Mononuclear cell (primary cell): ENCODE measurements around the gene SRPK3. TPM values are rescaled to one million over a fixed set of nuclear protein-coding genes. Genes with fewer than 3 reads are reported as not detected.
"Not testable (repeated sequence)": the region's sequence is repeated elsewhere in the genome, so short reads cannot be mapped to it uniquely, and the experiment has no call there.

Experiments
- H3K27me3 ChIP-seq: 2 replicates; pipeline ENCODE4 v1.6.0; 2011; ENCODE audit warnings: low read length, control low read depth; ENCODE audit not compliant: insufficient read depth
- H3K4me1 ChIP-seq: 2 replicates; pipeline ENCODE4 v1.5.1; 2011; ENCODE audit warnings: mild to moderate bottlenecking, low read length, control low read depth; ENCODE audit not compliant: insufficient read depth
- H3K4me3 ChIP-seq: 2 replicates; pipeline ENCODE4 v1.5.1; 2011; ENCODE audit warnings: mild to moderate bottlenecking, low read length, moderate library complexity
- H3K9me3 ChIP-seq: 2 replicates; pipeline ENCODE4 v1.5.1; 2011; ENCODE audit warnings: low read depth, mild to moderate bottlenecking, control low read depth, low read length
- total RNA-seq: library from RNA; depleted of rRNA; stranded (reverse); fragments of >200 nt; gene quantifications from one replicate; pipeline ENCODE4 v1.2.3, GENCODE V29; 2012

SRPK3 gene
- total RNA-seq, 1 donor = under 0.01 TPM

DNA sequence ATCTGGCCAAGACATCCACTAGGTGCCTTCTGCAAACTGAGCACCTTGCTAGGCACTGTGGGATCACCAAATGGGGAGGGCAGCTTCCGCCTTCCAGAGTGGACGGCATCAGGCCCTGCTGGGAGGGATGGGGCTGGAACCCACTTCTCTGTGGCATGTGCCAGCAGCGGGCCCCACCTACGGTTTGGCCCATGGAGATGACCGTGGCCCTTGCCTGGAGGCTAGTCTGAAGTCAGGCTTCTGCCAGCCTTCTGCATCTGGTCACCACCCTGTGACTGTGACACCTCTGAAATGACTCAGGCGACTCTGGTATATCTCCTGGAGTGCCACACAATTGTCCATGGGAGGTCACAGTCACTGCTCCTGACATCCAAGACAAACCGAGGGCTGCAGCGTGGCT, 20.8 kb downstream of the SRPK3 start:
- no peak overlapping the region for H3K4me3 ChIP-seq
- H3K4me1 ChIP-seq = no peaks in the 10 kb centered on the region
- no peaks in the 10 kb centered on the region for H3K27me3 ChIP-seq
- no peaks in the 10 kb centered on the region for H3K9me3 ChIP-seq

DNA sequence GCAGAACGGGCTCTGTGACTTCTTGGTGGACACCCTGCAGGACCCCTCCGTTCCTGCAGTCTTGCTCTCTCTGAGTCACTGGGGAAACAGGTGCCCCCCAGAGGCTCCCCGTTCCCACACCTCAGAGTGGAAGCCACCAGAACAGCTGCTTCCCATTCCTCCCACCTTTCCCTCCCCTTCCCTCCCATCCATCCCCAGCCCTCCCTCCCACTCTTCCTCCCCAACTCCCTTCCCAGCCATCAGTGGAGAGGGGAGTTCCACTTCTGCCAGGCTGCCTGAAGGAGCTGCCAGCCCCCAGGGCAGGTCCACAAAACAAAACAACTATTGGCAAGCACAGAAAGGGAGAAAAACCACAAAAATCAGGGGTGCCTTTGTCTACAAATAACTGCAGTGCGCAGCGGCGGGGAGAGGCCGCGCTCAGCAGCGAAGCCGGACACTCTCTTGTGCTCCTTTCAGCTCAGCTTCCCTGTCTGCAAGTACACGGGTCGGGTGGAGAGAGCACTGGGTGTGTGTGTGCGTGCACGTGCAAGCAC, 21.7 kb downstream of the SRPK3 start:
- Histone ChIP-seq H3K9me3 (no peaks in the 10 kb centered on the region), H3K27me3 (no peaks in the 10 kb centered on the region), H3K4me1 (no peaks in the 10 kb centered on the region), H3K4me3 (no peak overlapping the region)

DNA sequence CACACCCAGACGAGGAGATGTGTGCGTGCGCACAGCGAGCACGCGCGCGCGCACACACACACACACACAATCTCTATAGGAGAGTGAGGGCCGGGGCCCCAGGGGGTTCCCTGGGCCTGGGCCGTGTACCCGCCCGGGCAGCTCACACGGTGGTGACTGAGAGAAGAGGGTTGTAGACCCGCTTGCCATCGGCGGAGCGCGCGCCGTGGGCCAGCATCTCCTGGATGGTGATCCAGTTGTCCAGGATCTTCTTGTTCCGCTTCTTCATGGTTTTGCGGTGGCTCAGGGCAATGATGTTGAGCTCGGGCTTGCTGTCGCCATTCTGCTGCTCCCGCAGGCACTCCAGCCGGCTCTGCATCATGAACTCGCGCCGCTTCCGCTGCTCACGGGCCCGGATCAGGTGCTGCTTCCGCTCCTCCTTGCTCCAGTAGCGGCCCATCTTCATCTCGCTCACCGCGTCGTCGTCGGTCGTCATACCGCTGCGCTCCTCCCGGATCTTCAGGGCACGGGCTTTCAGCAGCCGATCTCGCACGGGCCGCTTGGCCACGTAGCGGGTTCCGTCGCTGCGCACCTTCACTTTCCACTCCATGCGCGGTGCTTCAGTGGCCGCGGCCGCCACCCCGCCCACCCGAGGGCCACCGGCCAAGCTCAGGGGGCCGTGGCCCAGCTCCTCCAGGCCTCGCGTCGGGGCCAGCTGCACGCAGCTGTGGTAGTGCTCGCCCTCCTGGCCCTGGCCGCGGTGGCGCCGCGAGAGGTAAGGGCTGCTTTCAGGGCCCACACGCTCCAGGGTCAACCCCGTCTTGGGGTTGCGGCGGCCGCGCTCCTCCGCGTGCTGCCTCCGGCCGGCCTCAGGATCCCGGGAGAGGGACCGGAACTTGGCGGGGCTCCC, 22.6 kb downstream of the SRPK3 start:
- no peaks in the 10 kb centered on the region for H3K4me1 ChIP-seq
- no peaks in the 10 kb centered on the region for H3K27me3 ChIP-seq
- H3K9me3 ChIP-seq = no peaks in the 10 kb centered on the region
- H3K4me3 ChIP-seq = no peak overlapping the region

DNA sequence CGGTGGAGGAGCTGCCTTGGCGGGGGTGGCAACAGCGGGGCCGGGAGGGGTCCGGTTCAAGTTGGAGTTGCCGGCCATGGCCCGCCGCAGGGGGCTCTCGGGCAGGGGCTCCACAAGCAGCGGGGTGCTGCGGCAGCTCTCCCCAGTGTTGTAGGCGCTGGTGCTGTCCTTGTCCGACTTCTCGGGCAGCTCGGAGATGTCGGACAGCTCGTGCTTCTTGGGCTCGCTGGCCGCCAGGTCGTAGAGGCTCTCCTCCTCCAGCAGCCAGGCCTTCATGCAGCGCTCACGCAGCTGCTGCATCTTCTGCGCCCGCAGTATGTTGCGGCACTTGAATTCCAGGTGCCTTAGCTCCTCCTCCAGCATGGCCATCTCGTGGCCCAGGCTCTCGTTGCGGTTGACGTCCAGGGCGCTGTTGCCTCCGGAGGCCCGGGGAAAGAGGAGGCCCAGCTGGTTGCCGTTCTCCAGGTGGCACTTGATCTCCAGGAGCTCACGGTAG, 23.3 kb downstream of the SRPK3 start:
- H3K4me1 ChIP-seq = no peaks in the 10 kb centered on the region
- H3K4me3 ChIP-seq = no peak overlapping the region
- H3K9me3 ChIP-seq = no peaks in the 10 kb centered on the region
- no peaks in the 10 kb centered on the region for H3K27me3 ChIP-seq

DNA sequence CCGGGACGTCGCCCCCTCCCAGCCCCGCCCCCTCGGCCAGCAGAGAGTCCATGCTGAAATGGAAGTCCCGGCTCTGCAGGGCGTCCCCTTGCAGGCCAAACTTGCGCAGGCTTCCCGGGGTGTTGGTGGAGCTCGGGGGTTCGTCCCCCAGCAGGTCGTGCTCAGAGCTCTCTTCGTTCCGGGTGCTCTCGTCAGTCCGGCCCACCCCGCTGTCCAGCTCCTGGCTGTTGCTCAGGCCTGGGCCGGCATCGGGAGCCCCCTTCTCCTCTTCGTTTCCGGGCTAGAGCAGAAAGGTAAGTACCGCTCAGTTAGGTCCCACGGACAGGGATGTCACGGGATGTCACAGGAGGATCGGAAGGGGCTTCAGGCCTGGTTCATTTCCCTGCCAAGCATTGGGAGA, 23.8 kb downstream of the SRPK3 start:
- H3K4me3 ChIP-seq = no peak overlapping the region
- no peaks in the 10 kb centered on the region for H3K9me3 ChIP-seq
- no peaks in the 10 kb centered on the region for H3K4me1 ChIP-seq
- H3K27me3 ChIP-seq = no peaks in the 10 kb centered on the region

DNA sequence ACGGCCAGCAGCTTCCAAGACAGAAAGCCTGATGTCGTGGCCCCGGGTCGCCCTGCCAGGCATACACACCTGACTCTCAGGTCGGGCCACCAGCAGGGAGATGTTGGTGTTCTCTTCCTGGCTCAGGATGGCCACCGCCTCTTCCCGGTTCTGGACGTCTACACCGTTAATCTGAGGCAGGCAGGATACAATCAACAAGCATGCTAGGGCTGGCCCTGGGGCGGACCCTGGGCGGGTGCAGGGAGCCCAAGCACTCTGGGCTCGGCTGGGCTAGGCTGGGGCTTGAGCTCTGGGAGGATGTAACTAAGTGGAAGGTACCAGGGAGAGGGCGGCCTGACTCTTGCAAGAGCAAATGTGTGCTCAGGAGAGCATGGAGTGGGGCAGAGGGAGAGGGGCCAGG, 24.6 kb downstream of the SRPK3 start:
- Histone ChIP-seq H3K4me3 (no peak overlapping the region), H3K27me3 (no peaks in the 10 kb centered on the region), H3K9me3 (no peaks in the 10 kb centered on the region), H3K4me1 (no peaks in the 10 kb centered on the region)

DNA sequence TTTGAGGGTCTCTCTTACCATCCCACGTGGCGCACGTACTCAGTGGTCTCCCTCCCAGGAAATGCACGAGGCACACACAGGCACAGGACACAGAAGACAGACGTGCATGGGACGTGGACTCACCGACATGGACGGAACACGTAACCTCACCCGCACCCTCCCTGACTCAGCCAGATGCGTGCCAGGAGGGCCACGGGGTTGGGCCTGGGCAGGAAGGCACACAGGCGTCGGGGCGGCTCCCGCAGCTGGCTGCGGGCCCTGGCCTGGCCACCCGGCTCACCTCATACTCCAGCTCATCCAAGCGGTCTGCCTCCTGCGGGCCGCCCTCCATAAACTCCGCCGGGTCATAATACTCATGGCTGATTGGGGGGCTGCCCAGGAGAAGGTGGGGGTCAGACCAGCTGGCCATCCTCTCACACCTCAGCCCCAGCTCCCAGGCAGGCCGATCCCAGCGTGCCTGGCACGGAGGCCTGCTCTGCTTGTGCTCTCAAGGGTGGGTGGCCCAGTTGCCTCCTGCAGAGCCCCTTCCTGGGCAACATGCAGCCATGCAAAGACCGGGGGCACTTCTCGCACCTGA, 26.2 kb downstream of the SRPK3 start:
- Histone ChIP-seq H3K27me3 (no peaks in the 10 kb centered on the region), H3K4me1 (no peaks in the 10 kb centered on the region), H3K9me3 (no peaks in the 10 kb centered on the region), H3K4me3 (no peak overlapping the region)

DNA sequence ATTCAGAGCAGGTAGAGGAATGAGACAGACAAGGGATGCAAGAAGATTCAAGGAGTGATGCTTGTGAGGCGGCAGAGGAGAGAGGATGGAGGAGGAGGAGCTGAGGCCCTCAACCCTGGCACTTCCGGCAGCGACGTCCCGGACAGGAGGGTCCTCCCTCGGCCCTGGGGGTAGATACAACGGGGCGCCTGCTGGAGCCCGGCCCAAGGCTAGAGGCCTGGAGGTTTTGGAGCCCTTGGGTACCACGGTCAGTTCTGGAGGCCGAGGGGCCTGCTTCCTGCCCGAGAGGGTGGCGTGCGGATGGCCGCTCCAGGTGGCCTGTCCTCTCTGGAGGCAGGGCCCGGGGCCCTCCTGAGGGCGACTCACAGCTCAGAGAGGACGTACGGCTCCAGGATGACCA, 27.1 kb downstream of the SRPK3 start:
- Histone ChIP-seq H3K9me3 (no peaks in the 10 kb centered on the region), H3K4me3 (no peak overlapping the region), H3K4me1 (no peaks in the 10 kb centered on the region), H3K27me3 (no peaks in the 10 kb centered on the region)

DNA sequence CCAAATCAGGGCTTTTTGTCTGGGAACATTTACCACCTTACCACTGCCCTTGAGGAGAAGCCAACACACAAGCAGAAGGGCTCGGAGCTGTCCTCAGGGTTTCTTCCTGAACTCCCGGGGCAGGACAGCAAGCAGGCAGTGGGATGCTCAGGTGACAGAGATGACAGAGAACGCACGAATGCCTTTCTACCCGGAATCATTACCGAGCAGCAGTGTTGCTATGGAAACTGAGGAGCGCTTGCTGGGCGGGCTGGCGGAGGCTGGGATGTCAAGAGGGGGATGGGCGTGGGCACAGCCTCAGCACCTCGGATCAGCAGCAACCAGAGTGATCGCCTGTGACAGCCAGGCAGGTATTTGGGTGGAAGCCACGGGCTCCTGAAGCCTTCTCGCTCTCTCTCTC, 31.4 kb downstream of the SRPK3 start:
- Histone ChIP-seq H3K4me3 (no peak overlapping the region), H3K9me3 (no peaks in the 10 kb centered on the region), H3K4me1 (peaks cover 9% of the 10 kb centered on the region), H3K27me3 (no peaks in the 10 kb centered on the region)

DNA sequence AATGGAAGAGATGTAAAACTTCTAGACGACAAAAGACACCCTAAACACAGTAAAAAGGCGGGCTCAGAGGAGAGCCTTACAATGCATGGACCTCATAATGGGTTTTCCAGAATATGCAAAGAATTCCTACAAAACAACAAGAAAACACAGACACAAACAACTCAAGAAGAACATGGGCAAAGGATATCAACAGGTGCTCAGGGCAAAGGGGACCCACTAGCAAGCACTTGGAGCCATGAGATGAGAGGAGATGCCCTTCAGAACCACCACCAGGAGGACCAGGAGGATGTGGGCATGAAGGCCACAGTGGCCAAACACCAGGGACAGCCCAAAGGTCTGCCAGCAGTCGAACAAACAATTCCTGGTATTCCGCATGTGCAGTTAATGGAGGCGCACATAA, 32.3 kb downstream of the SRPK3 start:
- H3K4me3 ChIP-seq = no peak overlapping the region
- H3K9me3 ChIP-seq = no peaks in the 10 kb centered on the region
- peaks cover 11% of the 10 kb centered on the region for H3K4me1 ChIP-seq
- no peaks in the 10 kb centered on the region for H3K27me3 ChIP-seq

DNA sequence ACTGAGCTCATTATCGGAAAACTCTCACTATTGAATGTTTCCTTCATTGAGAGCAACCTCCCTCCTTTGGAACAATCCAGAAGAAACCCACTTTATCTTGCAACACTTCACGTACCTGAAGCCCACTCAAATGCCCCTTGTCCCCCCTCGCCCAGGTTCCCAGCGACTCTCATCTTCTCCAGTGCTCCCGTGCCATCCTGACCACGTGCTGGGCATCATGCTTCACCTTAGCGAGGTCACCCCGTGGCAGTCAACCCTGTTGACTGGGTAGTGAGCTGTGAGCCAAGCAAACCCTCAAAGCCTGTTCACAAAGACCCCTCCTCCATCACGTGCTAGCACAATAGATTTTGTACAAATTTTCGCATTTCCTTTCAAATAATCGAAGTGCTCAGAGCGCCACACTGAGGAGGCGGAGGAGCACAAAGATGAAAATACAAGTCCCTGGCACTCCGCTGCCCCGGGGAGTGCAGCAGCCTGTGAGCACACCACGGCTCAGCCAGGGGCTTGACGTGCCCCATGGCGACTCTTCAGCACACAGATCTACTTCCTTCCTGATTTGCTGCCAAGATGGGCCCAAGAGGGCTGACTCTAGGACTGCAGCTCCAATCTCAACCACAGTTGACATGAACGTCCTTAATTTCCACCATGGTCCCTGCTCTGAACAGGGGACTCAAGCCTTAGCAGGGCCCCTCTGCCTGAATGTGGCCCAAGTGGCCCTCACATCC, 33.9 kb downstream of the SRPK3 start:
- Histone ChIP-seq H3K9me3 (no peaks in the 10 kb centered on the region), H3K27me3 (peaks cover under 1% of the 10 kb centered on the region), H3K4me1 (peaks cover 18% of the 10 kb centered on the region), H3K4me3 (no peak overlapping the region)

DNA sequence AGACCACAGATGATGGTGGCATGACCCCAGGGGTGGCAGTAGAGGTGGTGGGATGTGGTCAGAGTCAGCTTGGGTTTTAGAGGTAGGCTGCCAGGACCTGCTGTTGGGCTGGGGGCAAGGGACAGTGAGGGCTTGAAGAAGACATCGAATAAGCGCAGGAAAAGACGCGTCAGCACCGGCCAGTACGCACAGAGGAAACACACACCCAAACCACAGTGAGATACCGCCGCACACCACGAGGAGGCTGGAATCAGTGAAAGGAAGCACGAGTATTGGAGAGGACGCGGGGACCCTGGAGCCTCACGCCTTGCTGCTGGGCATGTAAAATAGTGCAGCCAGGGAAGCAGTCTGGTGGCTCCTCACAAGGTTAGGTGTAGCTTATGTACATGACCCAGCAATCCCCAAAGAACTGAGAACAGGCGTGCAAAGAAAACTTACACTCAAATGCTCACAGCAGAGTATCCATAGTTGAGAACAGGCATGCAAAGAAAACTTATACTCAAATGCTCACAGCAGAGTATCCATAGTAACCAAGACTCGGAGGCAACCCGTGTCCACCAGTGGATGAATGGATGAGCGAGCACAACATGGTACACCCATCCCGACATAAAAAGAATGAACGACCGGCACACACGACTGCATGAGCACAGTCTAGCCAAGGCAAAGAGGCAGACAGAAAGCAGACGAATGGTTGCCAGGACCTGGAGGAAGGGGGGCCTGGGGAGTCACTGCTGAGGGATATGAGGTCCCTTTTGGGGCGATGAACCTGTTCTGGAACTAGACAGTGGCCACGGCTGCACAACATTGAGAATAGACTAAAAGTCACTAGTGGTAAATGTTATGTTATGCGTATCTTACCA, 36.2 kb downstream of the SRPK3 start:
- Histone ChIP-seq H3K4me3 (no peak overlapping the region), H3K9me3 (no peaks in the 10 kb centered on the region), H3K4me1 (peaks cover 26% of the 10 kb centered on the region), H3K27me3 (peaks cover 2% of the 10 kb centered on the region)

DNA sequence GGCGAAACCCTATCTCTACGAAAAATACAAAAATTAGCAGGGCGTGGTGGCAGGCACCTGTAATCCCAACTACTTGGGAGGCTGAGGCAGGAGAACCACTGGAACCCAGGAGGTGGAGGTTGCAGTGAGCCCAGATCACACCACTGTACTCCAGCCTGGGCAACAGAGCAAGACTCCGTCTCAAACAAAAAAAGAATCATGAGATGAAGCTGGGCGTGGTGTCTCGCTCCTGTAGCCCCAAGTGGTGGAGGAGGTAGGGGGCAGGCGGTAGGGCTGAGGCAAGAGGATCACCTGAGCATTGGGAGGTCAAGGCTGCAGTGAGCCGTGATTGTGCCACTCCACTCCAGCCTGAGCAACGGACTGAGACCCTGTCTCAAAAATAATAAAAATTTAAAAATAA, 37.2 kb downstream of the SRPK3 start:
- peaks cover 31% of the 10 kb centered on the region for H3K4me1 ChIP-seq

DNA sequence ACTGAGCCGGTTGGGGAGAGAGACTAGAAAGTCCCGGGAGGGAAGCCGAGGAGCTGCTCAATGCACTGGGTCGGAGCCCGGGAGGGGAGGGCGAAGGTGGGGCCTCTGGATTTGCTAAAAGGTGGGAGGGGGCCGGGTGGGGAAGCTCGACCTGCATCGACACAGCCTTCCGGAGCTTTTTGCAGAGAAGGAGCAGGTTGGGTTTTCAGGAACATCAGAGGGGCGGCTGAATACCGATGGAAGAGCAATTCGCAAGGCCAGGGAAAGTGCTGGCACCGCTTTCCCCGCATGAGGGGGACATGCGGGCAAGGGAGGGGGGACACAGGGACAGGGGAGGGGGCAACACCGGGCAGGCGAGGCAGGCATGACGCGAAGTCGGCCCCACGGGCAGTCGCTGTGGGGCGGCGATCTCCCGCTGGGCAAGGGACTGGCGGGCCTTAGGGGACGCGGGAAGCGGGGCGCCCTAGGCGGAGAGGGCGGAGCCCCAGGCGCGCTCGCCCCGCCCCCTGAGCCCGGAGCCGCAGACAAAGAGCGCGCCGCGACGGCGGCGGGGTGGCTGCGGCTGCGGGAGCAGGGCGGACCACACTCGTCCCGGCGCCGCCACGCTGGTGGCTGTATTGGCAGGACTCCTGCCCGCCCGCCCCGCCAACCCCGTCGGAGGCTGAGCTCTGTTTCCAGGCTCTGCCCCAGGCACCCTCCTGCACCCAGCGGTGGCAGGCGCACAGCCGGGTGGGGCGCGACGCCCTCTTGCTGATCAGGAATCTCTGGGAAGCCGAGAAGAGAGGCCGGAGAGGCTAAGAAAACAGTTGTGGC, 37.9 kb downstream of the SRPK3 start:
- Histone ChIP-seq H3K9me3 (no peaks in the 10 kb centered on the region), H3K4me3 (no peak overlapping the region), H3K27me3 (peaks cover 2% of the 10 kb centered on the region), H3K4me1 (peaks cover 31% of the 10 kb centered on the region)

More for the DNA sequence above, 37.2 kb downstream of the SRPK3 start:
- H3K9me3 ChIP-seq, H3K27me3 ChIP-seq, H3K4me3 ChIP-seq: not testable (repeated sequence)
